ENCODE data around the gene AP3B1.

AP3B1 gene

GRCh38 chr5:77958642-77959330 lies 335.7 kb downstream of the AP3B1 start:
- FAIRE-seq (peak; percentile 42), DNase-seq (ENCODE audit: extremely low spot score, insufficient read length, low read depth) (no peak)

- DNase-seq (ENCODE audit: extremely low spot score, insufficient read length, low read depth), result no peak
Measured at GRCh38 chr5:77957931-77958521, 336.5 kb downstream of the AP3B1 start.

GRCh38 chr5:77957516-77957915 lies 337.0 kb downstream of the AP3B1 start:
- DNase-seq (ENCODE audit: extremely low spot score, insufficient read length, low read depth) (no peak), FAIRE-seq (no peak)

More at GRCh38 chr5:77957931-77958521, 336.5 kb downstream of the AP3B1 start:
- FAIRE-seq, result no peak

- no peak for FAIRE-seq
- no peak for DNase-seq (ENCODE audit: extremely low spot score, insufficient read length, low read depth)
Measured at GRCh38 chr5:77957081-77957480, 337.4 kb downstream of the AP3B1 start.

GRCh38 chr5:77955577-77955976 lies 338.9 kb downstream of the AP3B1 start:
- DNase-seq (ENCODE audit: extremely low spot score, insufficient read length, low read depth) (no peak), FAIRE-seq (no peak)

- DNase-seq (ENCODE audit: extremely low spot score, insufficient read length, low read depth) (no peak), FAIRE-seq (no peak)
Measured at GRCh38 chr5:77953374-77953773, 341.1 kb downstream of the AP3B1 start.

- DNase-seq (ENCODE audit: extremely low spot score, insufficient read length, low read depth), result no peak
- FAIRE-seq, result no peak
Measured at GRCh38 chr5:77952636-77953212, 341.8 kb downstream of the AP3B1 start.
